Body of pancreas (tissue), 4 donors: ENCODE data around the gene GALNT7. TPM values are rescaled to one million over a fixed set of nuclear protein-coding genes. Genes with fewer than 3 reads are reported as not detected.

Experiments used
- ATAC-seq: fragments of 150-250 bp; one replicate; pipeline ENCODE4 v1.9.1; 2016
- DNase-seq, 4 donors: peaks; one replicate each; pipeline ENCODE4 v3.0.0-alpha.2; 2019
- H3K27ac ChIP-seq, 4 donors: fragments of 200-600 bp; sonication (generic); 1 replicate in 3 of 4; 2 replicates in 1 of 4; pipeline versions ENCODE4 v1.5.1 to v1.6.1; 2016 to 2019; ENCODE audit warnings: mild to moderate bottlenecking in 1 of 4, mixed read lengths in 1 of 4, moderate library complexity in 1 of 4
- H3K27me3 ChIP-seq, 2 donors: fragments of 200-600 bp; sonication (generic); one replicate each; pipeline ENCODE4 v1.6.0; 2016; ENCODE audit warnings: mild to moderate bottlenecking in 1 of 2
- H3K36me3 ChIP-seq, 2 donors: fragments of 200-600 bp; sonication (generic); replicated peaks in 1 of 2; 2 replicates each; pipeline ENCODE4 v1.5.1; 2016; ENCODE audit warnings: low read depth in 2 of 2; ENCODE audit not compliant: insufficient read depth in 1 of 2
- H3K4me1 ChIP-seq: fragments of 200-600 bp; sonication (generic); one replicate; pipeline ENCODE4 v1.6.0; 2016
- H3K4me3 ChIP-seq, 2 donors: fragments of 200-600 bp; sonication (generic); 1 replicate in 1 of 2; 2 replicates in 1 of 2; pipeline ENCODE4 v1.5.1; 2016 to 2019
- H3K9me3 ChIP-seq, 3 donors: fragments of 200-600 bp; sonication (generic); 1 replicate in 2 of 3; 2 replicates in 1 of 3; pipeline ENCODE4 v1.5.1; 2016
- POLR2A ChIP-seq, 3 donors: fragments of 450-650 bp; IDR thresholded peaks; one replicate each; pipeline ENCODE4 v1.6.1; 2016; ENCODE audit warnings: antibody characterized with exemption in 3 of 3, mild to moderate bottlenecking in 2 of 3
- WGBS, 2 donors: methylation state at CpG; one replicate each; pipeline ENCODE4 v1.1.5; 2017; 5-methylcytosine and 5-hydroxymethylcytosine counted together
- intact Hi-C: fragments of 100-400 bp; cut with DNase I; formaldehyde crosslinking; loops from one replicate; pipeline ENCODE4 v1.15.1; 2023
- total RNA-seq, 2 donors: library from RNA; depleted of rRNA; stranded (reverse); fragments of >200 nt; gene quantifications; one replicate each; pipeline ENCODE4 v1.1.0, GENCODE V29; 2016
- TF ChIP-seq, protein P1 (sequence below), 7 experiments: fragments of 450-650 bp in 4 of 7; fragments of 200-600 bp in 3 of 7; sonication (generic) in 3 of 7; IDR thresholded peaks; one replicate each; pipeline ENCODE4 v1.5.1; 2016 to 2019; ENCODE audit warnings: antibody characterized with exemption in 7 of 7

GALNT7 gene
- total RNA-seq, 2 donors from 2014 or later: 20.4 to 32.4 TPM

GRCh38 chr4:173134426-173134825, 34.2 kb upstream of the GALNT7 start:
- Histone ChIP-seq H3K36me3 (no peaks in the 10 kb centered on the region), H3K27ac (no peak overlapping the region), H3K27me3 (no peaks in the 10 kb centered on the region), H3K4me1 (no peaks in the 10 kb centered on the region), H3K4me3 (no peak overlapping the region), H3K9me3 (no peaks in the 10 kb centered on the region)
- WGBS, 2 donors: 84 to 85% methylated on average over 2 of the region's 2 CpGs
- ATAC-seq (no peak), DNase-seq (no peak)
- intact Hi-C loops: no loop called here
- no peak for TF ChIP-seq POLR2A (IDR thresholded peaks at IDR 0.05)
- TF ChIP-seq, protein P1, sequence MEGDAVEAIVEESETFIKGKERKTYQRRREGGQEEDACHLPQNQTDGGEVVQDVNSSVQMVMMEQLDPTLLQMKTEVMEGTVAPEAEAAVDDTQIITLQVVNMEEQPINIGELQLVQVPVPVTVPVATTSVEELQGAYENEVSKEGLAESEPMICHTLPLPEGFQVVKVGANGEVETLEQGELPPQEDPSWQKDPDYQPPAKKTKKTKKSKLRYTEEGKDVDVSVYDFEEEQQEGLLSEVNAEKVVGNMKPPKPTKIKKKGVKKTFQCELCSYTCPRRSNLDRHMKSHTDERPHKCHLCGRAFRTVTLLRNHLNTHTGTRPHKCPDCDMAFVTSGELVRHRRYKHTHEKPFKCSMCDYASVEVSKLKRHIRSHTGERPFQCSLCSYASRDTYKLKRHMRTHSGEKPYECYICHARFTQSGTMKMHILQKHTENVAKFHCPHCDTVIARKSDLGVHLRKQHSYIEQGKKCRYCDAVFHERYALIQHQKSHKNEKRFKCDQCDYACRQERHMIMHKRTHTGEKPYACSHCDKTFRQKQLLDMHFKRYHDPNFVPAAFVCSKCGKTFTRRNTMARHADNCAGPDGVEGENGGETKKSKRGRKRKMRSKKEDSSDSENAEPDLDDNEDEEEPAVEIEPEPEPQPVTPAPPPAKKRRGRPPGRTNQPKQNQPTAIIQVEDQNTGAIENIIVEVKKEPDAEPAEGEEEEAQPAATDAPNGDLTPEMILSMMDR (IDR thresholded peaks at IDR 0.05): no peak

DNA sequence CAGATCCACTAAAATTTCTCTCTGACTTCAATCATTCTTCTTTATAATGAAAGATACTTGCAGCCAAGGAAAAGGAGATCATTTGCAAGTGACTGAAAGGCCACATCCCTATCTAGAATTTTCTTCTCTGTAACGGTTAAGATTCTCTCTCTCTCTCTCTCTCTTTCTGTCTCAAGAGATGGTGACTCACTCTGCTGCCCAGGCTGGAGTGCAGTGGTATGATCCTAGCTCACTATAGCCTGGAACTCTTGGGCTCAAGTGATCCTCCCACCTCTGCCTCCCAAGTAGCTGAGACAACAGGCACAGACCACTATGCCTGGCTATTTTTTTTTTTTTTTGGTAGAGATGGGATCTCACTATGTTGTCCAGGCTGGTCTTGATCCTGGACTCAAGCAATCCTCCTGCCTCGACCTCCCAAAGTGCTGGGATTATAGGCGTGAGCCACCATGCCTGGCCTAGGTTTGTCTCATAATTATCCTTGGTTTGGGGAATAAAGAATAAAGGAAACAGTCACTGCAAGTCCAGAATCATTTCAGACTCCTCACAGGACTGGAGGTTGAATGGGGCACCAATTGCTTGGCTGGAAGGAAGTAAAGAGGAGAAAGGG, 33.3 kb upstream of the GALNT7 start:
- Histone ChIP-seq H3K4me1 (no peaks in the 10 kb centered on the region), H3K27me3 (no peaks in the 10 kb centered on the region), H3K27ac (no peak overlapping the region), H3K36me3 (no peaks in the 10 kb centered on the region), H3K9me3 (no peaks in the 10 kb centered on the region), H3K4me3 (no peak overlapping the region)
- no peak for TF ChIP-seq POLR2A (IDR thresholded peaks at IDR 0.05)
- TF ChIP-seq, protein P1 (IDR thresholded peaks at IDR 0.05): no peak
- intact Hi-C loops: no loop called here
- no peak for ATAC-seq
- WGBS, 2 donors: 82 to 85% methylated on average over 3 of the region's 3 CpGs
- DNase-seq: no peak

DNA sequence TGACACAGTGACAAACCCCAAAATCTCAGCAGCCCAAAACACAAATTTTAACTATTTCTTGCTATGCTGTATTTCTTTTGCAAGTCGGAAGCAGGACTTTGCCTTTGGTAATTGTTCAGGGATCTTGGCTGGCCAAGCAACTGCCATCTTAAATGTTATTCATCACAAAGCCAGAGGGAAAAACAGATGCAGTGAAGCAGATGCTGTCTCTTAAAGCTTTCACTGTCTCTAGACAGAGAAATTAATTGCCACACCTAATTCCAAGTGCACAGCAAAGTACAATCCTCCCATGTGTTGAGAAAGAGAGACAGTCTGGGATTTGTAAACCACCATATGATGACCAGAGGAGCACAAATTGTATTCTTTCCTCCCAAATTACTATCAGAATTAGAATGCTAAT, 30.0 kb upstream of the GALNT7 start:
- ATAC-seq (no peak), DNase-seq (no peak)
- Histone ChIP-seq H3K27ac (no peak overlapping the region), H3K9me3 (no peaks in the 10 kb centered on the region), H3K4me3 (no peak overlapping the region), H3K36me3 (no peaks in the 10 kb centered on the region), H3K4me1 (no peaks in the 10 kb centered on the region), H3K27me3 (no peaks in the 10 kb centered on the region)
- TF ChIP-seq POLR2A (IDR thresholded peaks at IDR 0.05): no peak
- TF ChIP-seq, protein P1 (IDR thresholded peaks at IDR 0.05): no peak
- intact Hi-C loops: no loop called here
- 90 to 95% methylated on average over 1 of the region's 1 CpG for WGBS, 2 donors

DNA sequence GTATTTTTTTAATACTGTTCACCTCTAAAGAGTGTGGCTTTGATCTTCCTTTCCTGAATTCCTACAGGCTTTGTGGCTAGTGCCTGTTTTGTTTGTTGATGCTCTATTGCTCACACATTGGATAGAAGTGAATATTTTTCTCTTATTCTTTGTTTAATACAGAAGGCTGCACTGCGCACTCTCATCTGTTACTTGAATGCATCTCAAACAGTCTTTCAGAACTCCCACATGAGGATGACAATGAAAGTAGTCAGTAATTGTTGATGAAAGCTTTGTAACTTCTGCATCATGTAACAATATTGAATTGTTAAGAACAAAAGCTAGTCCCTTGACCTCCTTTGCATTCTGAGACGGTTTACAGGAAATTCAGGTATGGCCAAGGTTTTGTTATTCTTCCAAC, 29.1 kb upstream of the GALNT7 start:
- intact Hi-C loops: no loop called here
- no peak overlapping the region for H3K27ac ChIP-seq
- H3K4me1 ChIP-seq: no peaks in the 10 kb centered on the region
- H3K27me3 ChIP-seq: no peaks in the 10 kb centered on the region
- TF ChIP-seq POLR2A (IDR thresholded peaks at IDR 0.05): no peak
- TF ChIP-seq, protein P1 (IDR thresholded peaks at IDR 0.05): no peak
- DNase-seq: no peak
- 33 to 39% methylated on average over 2 of the region's 2 CpGs for WGBS, 2 donors
- ATAC-seq: no peak
- H3K36me3 ChIP-seq: no peaks in the 10 kb centered on the region
- H3K9me3 ChIP-seq: no peaks in the 10 kb centered on the region
- no peak overlapping the region for H3K4me3 ChIP-seq

DNA sequence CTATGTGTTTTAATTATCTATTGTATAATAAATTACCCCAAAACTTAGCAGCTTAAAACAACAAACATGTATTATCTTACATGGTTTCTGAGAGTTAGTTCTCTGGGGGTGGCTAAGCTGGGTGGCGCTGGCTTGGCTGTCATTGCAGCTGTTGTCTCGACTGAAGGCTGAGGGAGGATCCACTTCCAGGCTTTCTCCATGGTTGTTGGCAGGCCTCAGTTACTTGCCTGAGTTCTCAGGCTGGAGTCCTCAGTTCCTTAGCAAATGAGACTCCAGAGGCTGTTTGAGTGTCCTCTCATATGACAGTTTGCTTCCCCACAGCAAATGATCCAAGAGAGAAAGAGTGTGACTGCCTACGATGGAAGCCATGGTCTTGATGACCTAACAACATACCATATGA, 23.5 kb upstream of the GALNT7 start:
- WGBS, 2 donors: 77 to 93% methylated on average over 3 of the region's 3 CpGs
- ATAC-seq (no peak), DNase-seq (no peak)
- Histone ChIP-seq H3K4me3 (no peak overlapping the region), H3K27me3 (no peaks in the 10 kb centered on the region), H3K36me3 (no peaks in the 10 kb centered on the region), H3K27ac (no peak overlapping the region), H3K4me1 (no peaks in the 10 kb centered on the region), H3K9me3 (no peaks in the 10 kb centered on the region)
- intact Hi-C loops: no loop called here
- TF ChIP-seq POLR2A (IDR thresholded peaks at IDR 0.05): no peak
- TF ChIP-seq, protein P1 (IDR thresholded peaks at IDR 0.05): no peak
